Gastroesophageal sphincter (tissue), 4 donors: Measurements from ENCODE around the gene HRH1. TPM values are rescaled to one million over a fixed set of nuclear protein-coding genes. Genes with fewer than 3 reads are reported as not detected.

ENCODE experiments used
- ATAC-seq: fragments of 150-250 bp; one replicate; pipeline ENCODE4 v1.9.1; 2016; ENCODE audit warnings: mild to moderate bottlenecking, moderate library complexity
- H3K27ac ChIP-seq, 4 donors: fragments of 200-600 bp; sonication (generic) in 3 of 4; 1 replicate in 3 of 4; 2 replicates in 1 of 4; pipeline ENCODE4 v1.5.1; 2016 to 2019
- H3K27me3 ChIP-seq: fragments of 200-600 bp; sonication (generic); one replicate; pipeline ENCODE4 v1.5.1; 2019
- H3K36me3 ChIP-seq, 2 donors: fragments of 200-600 bp; sonication (generic); one replicate each; pipeline ENCODE4 v1.5.1; 2019; ENCODE audit warnings: control low read depth in 1 of 2
- H3K4me1 ChIP-seq, 3 donors: fragments of 200-600 bp; sonication (generic); 1 replicate in 2 of 3; 2 replicates in 1 of 3; pipeline ENCODE4 v1.5.1; 2016 to 2019; ENCODE audit warnings: control low read depth in 2 of 3
- H3K4me3 ChIP-seq, 2 donors: fragments of 200-600 bp; sonication (generic); one replicate each; pipeline ENCODE4 v1.5.1; 2019; ENCODE audit warnings: mild to moderate bottlenecking in 1 of 2, moderate library complexity in 1 of 2
- H3K9me3 ChIP-seq, 3 donors: fragments of 200-600 bp; sonication (generic); one replicate each; pipeline ENCODE4 v1.5.1; 2017 to 2019; ENCODE audit warnings: control low read depth in 2 of 3
- CTCF ChIP-seq, 4 experiments: fragments of 200-600 bp in 2 of 4; fragments of 450-650 bp in 2 of 4; sonication (generic) in 1 of 4; IDR thresholded peaks; one replicate each; pipeline ENCODE4 v1.5.1; 2017 to 2019; ENCODE audit warnings: antibody characterized with exemption in 4 of 4, mild to moderate bottlenecking in 2 of 4, moderate library complexity in 2 of 4
- EP300 ChIP-seq: sonication (generic); formaldehyde crosslinking; IDR thresholded peaks from one replicate; pipeline ENCODE4 v1.6.1; 2017; ENCODE audit warnings: antibody characterized with exemption, mild to moderate bottlenecking
- POLR2A ChIP-seq, 2 donors: fragments of 450-650 bp; IDR thresholded peaks; one replicate each; pipeline ENCODE4 v1.6.1; 2017; ENCODE audit warnings: antibody characterized with exemption in 2 of 2, mild to moderate bottlenecking in 2 of 2, moderate library complexity in 1 of 2
- POLR2AphosphoS5 ChIP-seq: sonication (generic); formaldehyde crosslinking; IDR thresholded peaks from one replicate; pipeline ENCODE4 v1.6.1; 2017; ENCODE audit warnings: antibody characterized with exemption
- WGBS, 2 donors: methylation state at CpG; one replicate each; pipeline ENCODE4 v1.1.5; 2018; ENCODE audit warnings: low coverage in 1 of 2; 5-methylcytosine and 5-hydroxymethylcytosine counted together
- total RNA-seq, 4 donors: library from RNA; depleted of rRNA; stranded (reverse); fragments of >200 nt; gene quantifications; one replicate each; pipeline ENCODE4 v1.1.0, GENCODE V29; 2016

Gene HRH1
- total RNA-seq, 4 donors from 2014 or later: 1.6 to 14.4 (median 7.8) TPM

- peak overlapping the region in 1 of 4 donors; percentile 17 for H3K27ac ChIP-seq
- no peak for ATAC-seq
- peaks cover 0 to under 1% (median 0%) of the 10 kb centered on the region in 3 donors for H3K4me1 ChIP-seq
- H3K27me3 ChIP-seq: no peaks in the 10 kb centered on the region
- no peaks in the 10 kb centered on the region for H3K9me3 ChIP-seq
- no peak overlapping the region for H3K4me3 ChIP-seq
- TF ChIP-seq POLR2A (IDR thresholded peaks at IDR 0.05): no peak
- no peak for TF ChIP-seq CTCF (IDR thresholded peaks at IDR 0.05)
- no peak for TF ChIP-seq POLR2AphosphoS5
- TF ChIP-seq EP300: no peak
- H3K36me3 ChIP-seq: no peaks in the 10 kb centered on the region
- WGBS, 2 donors: 55% methylated on average over 1 of the region's 4 CpGs; no CpG with 5 or more reads in 1 of the 2 donors
Observed at GRCh38 chr3:11230125-11230524, 75.8 kb downstream of the HRH1 start.

GRCh38 chr3:11230832-11231231 is 76.5 kb downstream of the HRH1 start:
- no peak for ATAC-seq
- Histone ChIP-seq H3K27me3 (no peaks in the 10 kb centered on the region), H3K9me3 (no peaks in the 10 kb centered on the region), H3K27ac (no peak overlapping the region), H3K4me3 (no peak overlapping the region), H3K4me1 (no peaks in the 10 kb centered on the region), H3K36me3 (no peaks in the 10 kb centered on the region)
- 46 to 56% methylated on average over 3 of the region's 3 CpGs for WGBS, 2 donors
- TF ChIP-seq POLR2A (IDR thresholded peaks at IDR 0.05) (no peak), CTCF (IDR thresholded peaks at IDR 0.05) (no peak), POLR2AphosphoS5 (no peak), EP300 (no peak)

GRCh38 chr3:11235385-11235784 is 81.1 kb downstream of the HRH1 start:
- Histone ChIP-seq H3K36me3 (no peaks in the 10 kb centered on the region), H3K4me3 (no peak overlapping the region), H3K27me3 (no peaks in the 10 kb centered on the region), H3K4me1 (peaks cover 0 to 7% (median 0%) of the 10 kb centered on the region in 3 donors), H3K27ac (no peak overlapping the region), H3K9me3 (no peaks in the 10 kb centered on the region)
- ATAC-seq: no peak
- 73 to 83% methylated on average over 2 to 3 of the region's 8 CpGs for WGBS, 2 donors
- no peak for TF ChIP-seq POLR2A (IDR thresholded peaks at IDR 0.05)
- no peak for TF ChIP-seq POLR2AphosphoS5

- ATAC-seq: peak; percentile 71
- TF ChIP-seq CTCF (IDR thresholded peaks at IDR 0.05) (peak in 2 of 4 experiments; percentile 61 to 66), EP300 (no peak)
- H3K27ac ChIP-seq: peak overlapping the region in 2 of 4 donors; percentile 18 to 38
- H3K36me3 ChIP-seq: no peaks in the 10 kb centered on the region
- H3K9me3 ChIP-seq: no peaks in the 10 kb centered on the region
- peaks cover 0 to 7% (median 0%) of the 10 kb centered on the region in 3 donors for H3K4me1 ChIP-seq
- H3K27me3 ChIP-seq: no peaks in the 10 kb centered on the region
- H3K4me3 ChIP-seq: no peak overlapping the region
- 16 to 34% methylated on average over 7 to 8 of the region's 8 CpGs for WGBS, 2 donors
Observed at GRCh38 chr3:11236588-11237461, 82.5 kb downstream of the HRH1 start.

GRCh38 chr3:11238060-11238459 is 83.8 kb downstream of the HRH1 start:
- Histone ChIP-seq H3K27me3 (no peaks in the 10 kb centered on the region), H3K27ac (no peak overlapping the region), H3K9me3 (no peaks in the 10 kb centered on the region), H3K4me1 (peaks cover 0 to 7% (median 0%) of the 10 kb centered on the region in 3 donors), H3K4me3 (no peak overlapping the region), H3K36me3 (no peaks in the 10 kb centered on the region)
- TF ChIP-seq CTCF (IDR thresholded peaks at IDR 0.05) (no peak), POLR2AphosphoS5 (no peak), POLR2A (IDR thresholded peaks at IDR 0.05) (no peak), EP300 (no peak)
- ATAC-seq: no peak
- 78 to 83% methylated on average over 2 to 3 of the region's 3 CpGs for WGBS, 2 donors
